ENCODE results near the gene PRDX2. TPM values are rescaled to one million over a fixed set of nuclear protein-coding genes. Genes with fewer than 3 reads are reported as not detected.

PRDX2 gene
- total and polyA plus RNA-seq, 2 experiments from 2014 or later, result 346 to 465 TPM

- H3K27me3 Mint-ChIP-seq (ENCODE audit: insufficient read depth, low read depth, poor library complexity), result peaks cover 10% of the 10 kb centered on the region
- no peak overlapping the region for H3K27ac Mint-ChIP-seq
- no peaks in the 10 kb centered on the region for H3K4me1 Mint-ChIP-seq
- no peak overlapping the region for H3K4me3 ChIP-seq
- no peaks in the 10 kb centered on the region for H3K4me1 ChIP-seq (ENCODE audit: insufficient read depth)
- H3F3A ChIP-seq (replicated peaks; ENCODE audit: low read depth), result peaks cover 6% of the 10 kb centered on the region; the same call in 1 of the 2 replicates
- H3K36me3 ChIP-seq (ENCODE audit: insufficient read depth), result peaks cover 15% of the 10 kb centered on the region
- ATAC-seq (no peak), DNase-seq (ENCODE audit: low spot score) (no peak)
- TF ChIP-seq ZNF331 (CRISPR knock-in tag; IDR thresholded peaks at IDR 0.05; ENCODE audit: low read depth) (no peak), POLR2AphosphoS5 (IDR thresholded peaks at IDR 0.05; ENCODE audit: low read depth) (no peak), ZNF462 (CRISPR knock-in tag; IDR thresholded peaks at IDR 0.05) (no peak), NANOG (IDR thresholded peaks at IDR 0.05; ENCODE audit: borderline replicate concordance) (no peak), ETS1 (IDR thresholded peaks at IDR 0.05) (no peak), EZH2 (IDR thresholded peaks at IDR 0.05; ENCODE audit: low read depth, unreplicated experiment) (no peak), ZNF114 (CRISPR knock-in tag; IDR thresholded peaks at IDR 0.05) (no peak), JUNB (IDR thresholded peaks at IDR 0.05; ENCODE audit: unreplicated experiment) (no peak), CTCF (conservative IDR thresholded peaks at IDR 0.05; ENCODE audit: low read depth in 2 of 2) (no peak), EZH2phosphoT487 (IDR thresholded peaks at IDR 0.05; ENCODE audit: unreplicated experiment) (no peak), STAT1 (IDR thresholded peaks at IDR 0.05; ENCODE audit: unreplicated experiment) (no peak), CREB1 (CRISPR knock-in tag; IDR thresholded peaks at IDR 0.05; ENCODE audit: low read depth) (no peak), REST (IDR thresholded peaks at IDR 0.05; ENCODE audit: unreplicated experiment) (no peak)
- no peaks in the 10 kb centered on the region for H3K9me3 Mint-ChIP-seq
- H3K4me3 Mint-ChIP-seq, result no peak overlapping the region
- no peak overlapping the region for H2AFZ ChIP-seq
- H3K79me2 ChIP-seq (replicated peaks; ENCODE audit: insufficient read depth), result no peaks in the 10 kb centered on the region
- no peaks in the 10 kb centered on the region for H3K27me3 ChIP-seq (ENCODE audit: insufficient read depth)
- H3K36me3 Mint-ChIP-seq (ENCODE audit: low read depth), result peaks cover 37% of the 10 kb centered on the region
- H4K20me1 ChIP-seq (replicated peaks; ENCODE audit: insufficient read depth), result no peaks in the 10 kb centered on the region
- no peak overlapping the region for H3K27ac ChIP-seq (ENCODE audit: low read depth)
- no peak overlapping the region for H3K4me2 ChIP-seq
- H3K9me2 ChIP-seq (ENCODE audit: insufficient read depth), result no peaks in the 10 kb centered on the region
Observed at GRCh38 chr19:12815088-12815487, 13.5 kb upstream of the PRDX2 start.
